Measurements from ENCODE around the gene CADPS2.

- TF ChIP-seq CTCF (conservative IDR thresholded peaks at IDR 0.05; ENCODE audit: low read length) (no peak), EZH2phosphoT487 (IDR thresholded peaks at IDR 0.05; ENCODE audit: borderline replicate concordance) (no peak)
Measured at GRCh38 chr7:122306320-122307227, 579.7 kb downstream of the CADPS2 start.

Data from Loucy (cell line).